HG03439 (cell line): ENCODE measurements around the gene CCL16.
"Not testable (repeated sequence)": the region's sequence is repeated elsewhere in the genome, so short reads cannot be mapped to it uniquely, and the experiment has no call there.

Experiments
- ATAC-seq: cut with Tn5 transposase; IDR thresholded peaks from one replicate; pipeline ENCODE4 v1.9.1; 2021; ENCODE audit warnings: mild to moderate bottlenecking, moderate library complexity; ENCODE audit not compliant: unreplicated experiment

The CCL16 gene, protein sequence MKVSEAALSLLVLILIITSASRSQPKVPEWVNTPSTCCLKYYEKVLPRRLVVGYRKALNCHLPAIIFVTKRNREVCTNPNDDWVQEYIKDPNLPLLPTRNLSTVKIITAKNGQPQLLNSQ

GRCh38 chr17:35981246-35981645, at the start of gene CCL16:
TSS of gene CCL16 (minus strand) at chr17:35981497. CDS start at chr17:35981420, 77 bp downstream.
- ATAC-seq, result no peak

- ATAC-seq, result no peak
Measured at GRCh38 chr17:36030956-36031355, 49.7 kb upstream of the CCL16 start.

- no peak for ATAC-seq
Measured at GRCh38 chr17:36027761-36028160, 46.5 kb upstream of the CCL16 start.

DNA sequence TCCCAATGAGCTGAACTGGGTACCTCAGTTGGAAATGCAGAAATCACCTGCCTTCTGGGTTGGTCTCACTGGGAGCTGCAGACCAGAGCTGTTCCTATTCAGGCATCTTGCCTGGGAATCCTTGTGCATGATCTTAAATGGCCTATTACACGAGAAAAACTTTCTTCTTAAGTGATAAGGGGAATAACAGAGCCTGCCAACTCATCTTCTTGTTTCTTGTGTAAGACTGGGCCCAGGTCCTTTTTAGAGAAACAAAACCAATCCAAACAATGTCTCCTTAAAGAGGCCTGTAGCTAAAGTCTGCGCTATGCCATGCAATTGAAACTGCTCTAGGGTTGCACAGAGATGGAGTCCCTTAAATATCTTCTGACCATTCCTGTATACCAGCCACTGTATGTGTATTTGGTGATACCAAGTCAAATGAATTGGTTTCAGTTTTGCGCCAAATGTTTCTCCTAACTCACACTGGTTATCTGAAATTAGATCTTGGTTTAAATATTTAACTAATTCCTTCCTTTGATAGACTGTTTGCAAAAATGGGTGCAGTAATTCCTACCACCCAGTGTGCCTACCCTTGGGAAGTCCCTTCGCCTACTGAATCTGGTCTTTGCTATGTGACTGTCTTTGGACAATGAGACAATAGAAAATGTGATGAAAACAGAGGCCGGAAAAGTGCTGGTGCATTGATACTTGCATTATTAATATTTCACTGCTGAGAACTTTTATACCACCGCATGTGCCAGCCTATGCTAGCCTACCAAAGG, 43.0 kb upstream of the CCL16 start:
- ATAC-seq, result no peak

DNA sequence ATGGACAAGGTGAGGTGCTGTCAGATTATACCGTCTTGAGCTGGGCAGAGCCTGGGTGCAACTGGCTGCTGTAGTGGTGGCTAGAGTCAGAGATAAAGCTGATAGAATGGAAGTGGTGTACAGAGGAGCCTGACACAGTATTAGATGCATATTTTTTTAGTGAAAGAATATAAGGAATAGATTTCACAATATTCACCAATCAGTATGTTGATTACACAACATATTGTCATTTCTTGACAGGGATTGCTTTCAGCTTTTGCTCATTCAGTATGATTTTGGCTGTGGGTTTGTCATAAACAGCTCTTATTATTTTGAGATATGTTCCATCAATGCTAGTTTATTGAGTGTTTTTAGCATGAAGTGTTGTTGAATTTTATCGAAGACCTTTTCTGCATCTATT, 38.1 kb upstream of the CCL16 start:
- no peak for ATAC-seq

- ATAC-seq, result no peak
Measured at GRCh38 chr17:36017799-36018198, 36.5 kb upstream of the CCL16 start, which contains the start of gene CCL23. TSS of gene CCL23 (minus strand) at chr17:36017972. CDS start at chr17:36017897, 75 bp downstream.

GRCh38 chr17:36016555-36016954, 35.3 kb upstream of the CCL16 start:
- ATAC-seq, result no peak

DNA sequence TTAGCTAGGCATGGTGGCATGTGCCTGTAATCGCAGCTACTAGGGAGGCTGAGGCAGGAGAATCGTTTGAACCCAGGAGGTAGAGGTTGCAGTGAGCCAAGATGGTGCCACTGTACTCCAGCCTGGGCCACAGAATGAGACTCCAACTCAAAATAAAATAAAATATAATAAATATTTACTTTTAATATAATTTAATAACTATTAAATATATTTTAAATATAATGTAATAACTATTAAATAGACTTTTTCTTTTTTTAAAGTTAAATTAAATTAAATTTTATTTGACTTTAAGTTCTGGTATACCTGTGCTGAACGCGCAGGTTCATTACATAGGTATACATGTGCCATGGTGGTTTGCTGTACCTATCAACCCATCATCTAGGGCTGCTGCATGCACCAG, 34.6 kb upstream of the CCL16 start:
- not testable (repeated sequence) for ATAC-seq

DNA sequence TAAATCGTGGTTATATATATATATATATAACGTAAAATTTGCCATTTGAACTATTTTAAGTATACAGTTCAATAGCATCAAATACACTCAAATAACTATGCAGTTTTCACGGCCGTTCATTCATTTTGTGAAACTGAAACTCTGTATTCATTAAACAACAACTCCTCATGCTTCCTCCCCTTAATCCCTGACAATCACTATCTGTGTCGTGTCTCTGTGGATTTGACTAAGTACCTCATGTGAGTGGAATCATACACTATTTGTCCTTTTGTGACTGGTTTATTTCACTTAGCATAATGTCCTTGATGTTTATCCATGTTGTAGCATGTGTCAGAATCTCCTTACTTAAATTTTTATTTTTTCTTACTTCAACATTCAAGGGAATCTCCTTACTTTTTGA, 33.6 kb upstream of the CCL16 start:
- no peak for ATAC-seq

DNA sequence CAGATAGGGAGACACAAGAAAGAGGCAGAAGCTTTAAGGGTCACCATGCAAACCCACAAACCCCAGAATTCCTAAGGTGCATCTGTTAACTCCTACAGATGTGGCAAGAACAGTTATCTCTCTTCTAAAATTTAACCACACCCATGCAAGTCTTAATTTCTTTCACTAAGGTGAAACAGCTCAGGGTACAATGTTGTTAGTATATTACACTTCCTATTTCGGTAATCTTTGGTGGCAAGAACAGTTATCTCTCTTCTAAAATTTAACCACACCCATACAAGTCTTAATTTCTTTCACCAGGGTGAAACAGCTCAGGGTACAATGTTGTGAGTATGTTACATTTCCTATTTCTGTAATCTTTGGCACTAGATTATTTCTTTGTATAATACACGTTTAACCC, 29.9 kb upstream of the CCL16 start:
- ATAC-seq, result no peak

DNA sequence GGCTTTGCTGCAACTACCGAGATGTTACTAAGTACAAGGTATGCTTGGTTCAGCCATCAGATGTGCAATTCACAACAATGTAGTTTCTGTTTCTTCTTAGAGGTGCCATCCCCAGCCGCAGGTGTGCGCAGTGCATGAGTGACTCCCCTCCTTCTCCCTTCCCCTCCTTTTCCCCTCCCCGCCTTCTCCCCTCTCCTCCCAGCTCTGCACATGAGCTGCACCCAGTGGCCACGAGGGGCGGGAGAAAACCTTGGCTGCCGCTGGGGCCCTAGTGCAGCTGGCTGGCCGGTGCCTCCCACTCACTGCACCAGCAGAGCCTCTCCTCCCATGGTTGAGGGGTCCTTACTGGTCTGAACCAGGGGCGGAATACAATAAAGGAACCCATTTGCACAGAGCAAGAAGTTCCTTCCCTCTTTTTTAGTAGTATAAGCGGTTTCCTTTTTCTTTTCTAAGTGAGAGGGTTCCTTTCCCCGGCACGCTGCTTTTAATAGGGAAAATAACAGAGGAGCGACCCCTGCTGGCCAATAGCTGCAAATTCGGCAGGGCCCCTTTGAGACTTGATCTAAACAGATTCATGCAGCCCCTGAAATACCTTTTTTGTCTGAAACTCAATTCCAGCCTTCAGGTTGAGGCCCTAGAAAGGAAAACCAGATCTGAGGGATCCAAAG, 27.8 kb upstream of the CCL16 start:
- no peak for ATAC-seq

- ATAC-seq, result no peak
Measured at GRCh38 chr17:36004594-36005108, 23.4 kb upstream of the CCL16 start.

DNA sequence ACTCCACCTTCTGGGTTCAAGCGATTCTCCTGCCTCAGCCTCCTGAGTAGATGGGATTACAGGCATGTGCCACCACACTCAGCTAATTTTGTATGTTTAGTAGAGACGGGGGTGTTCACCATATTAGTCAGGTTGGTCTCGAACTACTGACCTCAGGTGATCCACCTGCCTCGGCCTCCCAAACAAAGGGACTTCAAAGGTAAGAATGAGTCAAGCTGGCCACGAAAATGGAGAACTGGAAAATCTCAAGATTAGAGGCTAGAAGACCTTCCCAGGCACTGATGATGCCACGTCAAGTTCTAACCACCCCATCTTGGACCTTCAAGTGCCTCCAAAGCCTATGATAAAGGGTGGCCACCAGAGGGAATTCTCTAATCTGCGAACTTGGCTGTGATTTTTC, 21.3 kb upstream of the CCL16 start:
- ATAC-seq, result no peak

DNA sequence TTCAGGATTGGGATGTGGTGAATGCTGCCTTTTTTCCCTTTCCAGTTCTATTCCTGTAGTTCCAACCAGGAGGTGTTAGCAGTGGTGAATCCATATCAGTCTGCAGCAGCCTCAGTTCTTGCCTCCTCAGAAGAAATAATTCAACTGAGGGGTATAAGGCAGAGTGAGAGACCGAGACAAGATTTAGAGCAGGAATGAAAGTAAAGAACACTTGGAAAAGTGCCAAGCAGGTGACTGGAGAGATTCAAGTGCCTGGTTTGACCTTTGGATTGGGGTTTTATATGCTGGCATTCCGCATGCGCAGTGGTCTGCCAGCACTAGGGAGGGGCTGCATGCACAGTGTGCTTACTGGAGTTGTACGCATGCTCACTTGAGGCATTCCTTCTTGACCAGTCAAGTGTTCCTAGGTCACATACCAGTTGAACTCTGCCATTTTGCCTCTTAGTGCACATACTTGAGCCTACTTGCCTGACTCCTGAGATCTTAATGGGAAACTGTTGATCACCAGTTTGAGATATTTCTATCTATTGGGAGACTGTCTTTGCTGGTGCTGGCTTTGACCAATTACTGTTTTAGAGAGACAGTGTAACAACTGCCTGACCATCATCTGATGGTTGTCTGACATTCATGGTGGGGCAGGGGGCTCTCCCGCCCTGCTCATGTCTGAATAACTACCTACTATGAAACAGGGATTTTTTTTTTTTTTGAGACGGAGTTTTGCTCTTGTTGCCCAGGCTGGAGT, 20.7 kb upstream of the CCL16 start:
- no peak for ATAC-seq

- no peak for ATAC-seq
Measured at GRCh38 chr17:36001110-36001771, 19.9 kb upstream of the CCL16 start, which contains the start of gene CCL15. TSS of gene CCL15 (minus strand) at chr17:36001553. CDS start at chr17:36001492, 61 bp downstream.

DNA sequence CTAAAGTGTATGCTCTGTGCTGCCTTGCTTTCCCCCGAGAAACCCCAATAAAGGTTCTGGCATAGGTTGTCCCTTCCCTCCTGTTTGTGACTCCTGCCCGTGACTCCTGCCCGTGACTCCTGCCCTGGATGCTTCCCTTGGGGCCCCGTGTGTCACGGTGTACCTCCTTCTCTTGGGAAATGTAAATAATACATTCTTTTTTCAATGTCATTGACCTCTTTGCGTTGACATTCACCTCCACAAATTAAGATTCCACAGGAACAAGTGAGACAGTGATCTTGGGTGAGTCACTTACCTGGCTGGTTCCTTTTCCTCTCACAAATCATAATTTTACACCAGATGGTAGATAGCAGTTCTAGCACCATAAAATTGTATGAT, 19.4 kb upstream of the CCL16 start:
- ATAC-seq, result no peak

DNA sequence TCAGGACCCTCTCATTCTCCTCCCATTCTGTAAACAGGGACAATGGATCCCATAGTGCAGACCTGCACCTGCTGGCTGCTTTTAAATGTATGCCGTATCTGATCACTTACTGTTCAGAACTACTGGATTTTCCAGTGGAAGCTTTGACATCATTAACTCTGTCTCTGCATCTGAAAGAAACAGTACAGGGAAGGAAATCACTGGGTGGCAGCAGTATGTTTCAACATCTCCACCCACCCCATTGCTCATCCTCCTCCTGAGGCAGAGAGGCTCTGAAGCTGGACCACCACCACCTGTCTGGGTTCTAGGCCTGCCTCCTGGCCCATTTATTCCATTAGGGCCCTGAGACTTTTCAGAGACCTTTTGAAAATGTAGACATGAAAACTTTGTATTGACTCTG, 17.5 kb upstream of the CCL16 start:
- ATAC-seq, result no peak

DNA sequence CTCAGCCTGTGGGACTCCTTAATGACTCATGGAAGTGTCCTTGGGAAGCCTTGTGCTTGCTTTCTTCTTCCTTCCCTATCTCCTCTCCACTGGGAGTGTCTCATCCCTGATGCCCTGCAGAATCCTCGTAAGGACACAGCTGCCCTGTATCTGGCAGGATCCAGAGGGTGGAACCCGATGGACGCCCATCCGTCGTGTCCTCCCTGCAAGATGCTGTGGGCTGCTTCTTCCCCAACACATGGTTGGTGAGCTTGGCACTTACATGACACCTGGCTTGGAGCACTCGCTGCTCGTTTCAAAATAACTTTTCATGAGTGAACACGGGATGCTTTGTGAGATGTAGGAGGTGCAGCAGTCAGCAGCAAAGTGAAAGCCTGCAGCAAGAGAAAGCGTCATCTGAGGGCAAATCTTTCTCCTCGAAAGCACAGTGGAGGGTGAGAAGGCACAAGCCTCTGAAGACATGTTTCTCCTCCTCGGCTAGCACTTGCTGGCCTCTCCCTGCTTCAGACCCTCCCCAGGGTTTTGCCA, 16.8 kb upstream of the CCL16 start:
- no peak for ATAC-seq

GRCh38 chr17:35995346-35995745, 14.0 kb upstream of the CCL16 start:
- ATAC-seq, result not testable (repeated sequence)

DNA sequence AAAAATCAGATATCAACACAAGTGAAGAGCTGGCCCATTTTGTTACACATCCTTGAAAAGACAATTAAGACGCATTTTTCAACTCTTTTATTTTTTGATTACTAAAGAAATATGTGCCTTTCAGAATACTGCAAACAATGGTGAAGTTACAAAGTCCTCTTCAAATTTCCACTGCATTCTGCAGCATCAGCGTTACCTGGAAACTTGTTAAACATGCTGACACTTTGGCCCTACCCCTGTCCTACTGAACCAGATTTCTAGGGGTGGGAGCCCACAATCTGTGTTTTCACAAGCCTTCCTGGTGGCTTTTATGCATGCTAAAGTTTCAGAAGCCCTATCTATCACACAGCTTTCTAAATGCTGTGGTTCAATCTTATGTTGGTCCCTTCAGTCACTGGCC, 9.8 kb upstream of the CCL16 start:
- no peak for ATAC-seq
